K562 (cell line): ENCODE measurements around the gene KRTAP2-4. TPM values are rescaled to one million over a fixed set of nuclear protein-coding genes. Genes with fewer than 3 reads are reported as not detected.

ENCODE experiments used
- ATAC-seq: fragments of 200-7000 bp; cut with Tn5 transposase; 3 replicates; pipeline ENCODE4 v1.9.1; 2020; ENCODE audit warnings: moderate library complexity
- BruUV-seq: library from RNA; stranded (reverse); fragments of 400-500 nt; replicated peaks from 2 replicates; lab custom pipeline; 2021; lab: Mats Ljungman, UMichigan
- CTCF ChIA-PET: fragments of 300-600 bp; formaldehyde crosslinking; extraction: SDS; loops from one replicate; lab custom pipeline; 2021; ENCODE audit warnings: low intra/inter-chr PET ratio; lab: Yijun Ruan, JAX
- POLR2A ChIA-PET: fragments of 300-600, 350-650 bp; sonication (Branson Sonifier 250); formaldehyde crosslinking; extraction: SDS; loops from one replicate; lab custom pipeline; 2021; ENCODE audit warnings: antibody characterized with exemption, inconsistent platforms; lab: Yijun Ruan, JAX
- DNase-seq, 4 experiments: peaks; one replicate each; pipeline versions ENCODE4 v3.0.0 to v3.0.0-alpha.2; 2011 to 2018; ENCODE audit warnings: low spot score in 3 of 4, mixed read lengths in 3 of 4; ENCODE audit errors: extremely low read depth in 1 of 4
- FAIRE-seq: peaks from 2 replicates; lab custom pipeline; 2011; peaks lifted over from hg19 to GRCh38; lab: Jason Lieb, UNC
- H2AFZ ChIP-seq: 2 replicates; pipeline ENCODE4 v1.6.0; 2011; ENCODE audit warnings: low read depth, low read length, control low read depth, inconsistent platforms
- H3K27ac ChIP-seq: fragments of 200-600 bp; 3 replicates; pipeline ENCODE4 v1.8.0; 2011; ENCODE audit warnings: low read depth, mild to moderate bottlenecking, control low read depth, inconsistent platforms, low read length, moderate library complexity, mixed read lengths; ENCODE audit errors: extremely low read depth
- H3K27me3 ChIP-seq, 2 experiments: fragments of 300-600 bp in 1 of 2; 2 replicates in 1 of 2; 3 replicates in 1 of 2; pipeline versions ENCODE4 v1.6.0 to v1.8.0; 2011; ENCODE audit warnings: inconsistent platforms in 2 of 2, low read length in 2 of 2, mild to moderate bottlenecking in 1 of 2, mixed read lengths in 1 of 2, moderate library complexity in 1 of 2; ENCODE audit not compliant: control insufficient read depth in 2 of 2, insufficient read depth in 2 of 2
- H3K36me3 ChIP-seq: fragments of 300-600 bp; 3 replicates; pipeline ENCODE4 v1.8.0; 2011; ENCODE audit warnings: mild to moderate bottlenecking, low read length, inconsistent platforms; ENCODE audit not compliant: control insufficient read depth, insufficient read depth
- H3K4me1 ChIP-seq, 2 experiments: fragments of 200-600 bp in 1 of 2; replicated peaks in 1 of 2; 2 replicates in 1 of 2; 3 replicates in 1 of 2; pipeline versions ENCODE4 v1.5.1 to v1.8.0; 2011; ENCODE audit warnings: inconsistent platforms in 2 of 2, low read length in 2 of 2, mild to moderate bottlenecking in 1 of 2, mixed read lengths in 1 of 2, moderate library complexity in 1 of 2; ENCODE audit not compliant: control insufficient read depth in 2 of 2, insufficient read depth in 2 of 2
- H3K4me2 ChIP-seq: 2 replicates; pipeline ENCODE4 v1.6.1; 2011; ENCODE audit warnings: low read length, control low read depth, inconsistent platforms, mixed read lengths; ENCODE audit not compliant: insufficient read depth
- H3K4me3 ChIP-seq: fragments of 200-600 bp; sonication (generic), shearing (Covaris generic); 2 replicates; pipeline ENCODE4 v1.5.1; 2016; ENCODE audit warnings: control low read depth, inconsistent platforms
- H3K79me2 ChIP-seq: fragments of 200-600 bp; 3 replicates; pipeline ENCODE4 v1.8.0; 2011; ENCODE audit warnings: low read length, inconsistent platforms; ENCODE audit not compliant: control insufficient read depth, insufficient read depth
- H3K9ac ChIP-seq, 2 experiments: 2 replicates each; pipeline versions ENCODE4 v1.6.0 to v1.6.1; 2011; ENCODE audit warnings: low read depth in 2 of 2, low read length in 2 of 2, control low read depth in 1 of 2, inconsistent platforms in 1 of 2, mild to moderate bottlenecking in 1 of 2, mixed read lengths in 1 of 2; ENCODE audit not compliant: insufficient read depth in 1 of 2
- H3K9me1 ChIP-seq: one replicate; pipeline ENCODE4 v1.6.0; 2011; ENCODE audit warnings: inconsistent platforms, mild to moderate bottlenecking, low read length, moderate library complexity; ENCODE audit not compliant: control insufficient read depth, insufficient read depth
- H3K9me3 ChIP-seq: replicated peaks from 2 replicates; pipeline ENCODE4 v1.5.1; 2011; ENCODE audit warnings: low read depth, low read length, inconsistent platforms; ENCODE audit not compliant: control insufficient read depth, insufficient read depth
- H4K20me1 ChIP-seq: replicated peaks from 2 replicates; pipeline ENCODE4 v1.6.1; 2011; ENCODE audit warnings: low read length, inconsistent platforms, mixed read lengths; ENCODE audit not compliant: control insufficient read depth, insufficient read depth
- ARID2 ChIP-seq: fragments of 450-650 bp; IDR thresholded peaks from 2 replicates; pipeline ENCODE4 v1.6.1; 2017; ENCODE audit warnings: antibody characterized with exemption, mild to moderate bottlenecking
- GTF2B ChIP-seq: IDR thresholded peaks from 2 replicates; pipeline ENCODE4 v1.6.1; 2011; ENCODE audit not compliant: insufficient read length; ENCODE audit errors: extremely low read depth
- KAT7 ChIP-seq: sonication (generic); formaldehyde crosslinking; IDR thresholded peaks from 2 replicates; pipeline ENCODE4 v1.8.0; 2022; ENCODE audit warnings: missing genetic modification reagents, mild to moderate bottlenecking, borderline replicate concordance
- PPARD ChIP-seq: fragments of 250-450 bp; sonication (Bioruptor Pico); IDR thresholded peaks from 2 replicates; pipeline ENCODE4 v1.8.0; 2022; ENCODE audit warnings: inconsistent platforms, mild to moderate bottlenecking, moderate library complexity
- SP2 ChIP-seq: IDR thresholded peaks from 2 replicates; pipeline ENCODE4 v1.6.1; 2011; ENCODE audit warnings: mild to moderate bottlenecking, low read depth, low read length, moderate library complexity; ENCODE audit not compliant: poor library complexity, severe bottlenecking; ENCODE audit errors: extremely low read depth
- USF1 ChIP-seq: sonication (generic); formaldehyde crosslinking; IDR thresholded peaks from 2 replicates; pipeline ENCODE4 v1.9.0; 2022; ENCODE audit warnings: mild to moderate bottlenecking, missing genetic modification reagents
- WGBS: fragments of 100-300 bp; shearing (Covaris generic); methylation state at CpG from one replicate; pipeline ENCODE4 v1.1.6; 2016; ENCODE audit warnings: low coverage, mixed read lengths; ENCODE audit not compliant: insufficient coverage; ENCODE audit errors: missing lambda C conversion rate; 5-methylcytosine and 5-hydroxymethylcytosine counted together
- in situ Hi-C: fragments of 300-500 bp; cut with MboI; formaldehyde crosslinking; loops from 4 replicates; pipeline ENCODE4 v1.15.0; 2018; ENCODE audit warnings: inconsistent platforms, mixed read lengths
- intact Hi-C: fragments of 100-400 bp; cut with micrococcal nuclease; formaldehyde crosslinking; loops from 2 replicates; pipeline ENCODE4 v1.14.2; 2022
- polyA plus RNA-seq, 8 experiments: library from polyadenylated mRNA; depleted of rRNA in 4 of 8; stranded (reverse) in 5 of 8; unstranded in 3 of 8; fragments of >200 nt; fragmentation: Nextera tagmentation in 2 of 8; fragmentation: Illumina TruSeq in 1 of 8; extraction: Ambion mirVana in 2 of 8; extraction: Trizol in 1 of 8; gene quantifications; 2 replicates each; pipeline versions ENCODE4 v1.2.1 to v1.2.3, GENCODE V29; 2011 to 2014; ENCODE audit warnings: inconsistent platforms in 1 of 8, missing spikeins in 1 of 8
- total RNA-seq, 7 experiments: library from RNA; depleted of rRNA in 6 of 7; stranded (reverse); fragments of >200 nt in 6 of 7; fragmentation: Illumina TruSeq in 2 of 7; extraction: Trizol in 2 of 7; gene quantifications; 2 replicates each; pipeline versions ENCODE4 v1.2.1 to v1.2.3, GENCODE V29; 2011 to 2021; ENCODE audit warnings: low replicate concordance in 1 of 7
- TF ChIP-seq, protein P1 (sequence below): fragments of 450-650 bp; IDR thresholded peaks from 2 replicates; pipeline ENCODE4 v1.6.1; 2018; ENCODE audit warnings: mild to moderate bottlenecking, low read depth; ENCODE audit not compliant: partially characterized antibody
- TF ChIP-seq, protein P2 (sequence below): IDR thresholded peaks from 2 replicates; pipeline ENCODE4 v1.6.1; 2012; ENCODE audit warnings: low read depth, low read length, improper control_type of control experiment, borderline replicate concordance

Gene KRTAP2-4
- total and polyA plus RNA-seq, 9 of the 15 experiments (the other 6 are each of a cell fraction or from before 2014, with no cell fraction given), result not detected

DNA sequence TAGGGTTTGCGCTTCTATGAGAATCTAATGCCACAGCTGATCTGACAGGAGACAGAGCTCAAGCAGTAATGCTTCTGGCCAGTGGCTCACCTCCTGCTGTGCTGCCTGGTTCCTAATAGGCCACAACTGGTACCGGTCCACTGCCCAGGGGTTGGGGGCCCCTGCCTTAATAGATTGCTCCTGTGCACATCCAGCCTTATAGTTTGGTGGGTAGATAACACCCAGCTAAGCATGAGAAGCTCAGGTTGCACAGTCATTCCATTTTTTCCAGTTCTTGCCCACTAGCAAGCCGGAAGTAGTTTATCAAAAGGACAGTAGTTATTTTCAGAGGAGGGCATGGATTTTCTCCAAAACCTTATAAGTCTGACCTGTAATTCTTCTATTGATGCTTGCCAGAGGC is 46.3 kb downstream of the KRTAP2-4 start:
- TF ChIP-seq SP2 (no peak), ARID2 (no peak), PPARD (CRISPR knock-in tag) (no peak)
- TF ChIP-seq, all 486 proteins: peak for 0
- Histone ChIP-seq H3K9me3 (no peaks in the 10 kb centered on the region), H3K4me2 (no peak overlapping the region), H4K20me1 (no peaks in the 10 kb centered on the region), H3K27ac (no peak overlapping the region), H3K9ac (no peak overlapping the region), H3K4me1 (no peaks in the 10 kb centered on the region), H2AFZ (no peak overlapping the region), H3K4me3 (no peak overlapping the region), H3K9me1 (no peaks in the 10 kb centered on the region), H3K36me3 (no peaks in the 10 kb centered on the region), H3K79me2 (no peaks in the 10 kb centered on the region), H3K27me3 (0 out of 5 replicates have a peak, but pooled peaks cover 0 to 3% of the 10 kb centered on the region in 2 experiments)
- no TSS peak for BruUV-seq
- 17% methylated on average over 3 of the region's 3 CpGs for WGBS
- ChIA-PET CTCF (no interaction called here), POLR2A (interaction anchor here (1.0 kb wide), 1 partner anchor 9 kb away, joined by 3 read pairs; no protein-coding TSS in a partner anchor)
- in situ Hi-C loops, result no loop called here
- ATAC-seq, result no peak
- no peak for DNase-seq
- FAIRE-seq, result no peak
- intact Hi-C loops, result no loop called here

DNA sequence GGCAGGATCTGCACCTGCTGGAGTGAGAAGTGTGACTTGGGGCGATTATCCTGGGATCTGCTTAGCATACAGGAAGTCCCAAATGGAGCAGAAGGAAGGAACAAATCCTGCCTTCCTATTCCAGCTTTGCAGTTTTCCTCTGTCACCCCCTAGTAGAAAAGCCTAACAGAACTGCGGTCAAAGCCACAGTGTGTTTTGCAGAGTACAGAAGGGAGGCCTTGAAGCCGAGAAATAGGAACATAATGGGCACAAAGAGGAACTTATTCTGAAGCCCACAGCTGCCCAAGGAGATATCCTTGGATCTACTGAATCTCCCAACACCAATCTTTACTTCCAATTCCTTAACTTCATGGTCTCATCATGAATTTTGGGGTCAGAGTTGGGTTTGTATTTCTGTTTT is 47.1 kb downstream of the KRTAP2-4 start:
- WGBS, result 0% methylated on average over 3 of the region's 3 CpGs
- H3K4me3 ChIP-seq, result no peak overlapping the region
- H3K9ac ChIP-seq, result no peak overlapping the region
- ATAC-seq (no peak), DNase-seq (no peak), FAIRE-seq (no peak)
- BruUV-seq, result no TSS peak
- POLR2A ChIA-PET, result interaction anchor here (0.7 kb wide), 1 partner anchor 385 kb away, joined by 3 read pairs; no protein-coding TSS in a partner anchor
- no peak overlapping the region for H3K4me2 ChIP-seq
- in situ Hi-C loops, result no loop called here
- H3K27me3 ChIP-seq, result 0 out of 5 replicates have a peak, but pooled peaks cover 0 to 3% of the 10 kb centered on the region in 2 experiments
- H3K9me3 ChIP-seq, result no peaks in the 10 kb centered on the region
- no peaks in the 10 kb centered on the region for H3K9me1 ChIP-seq
- intact Hi-C loops, result no loop called here
- no peaks in the 10 kb centered on the region for H3K79me2 ChIP-seq
- H3K4me1 ChIP-seq, result no peaks in the 10 kb centered on the region
- CTCF ChIA-PET, result no interaction called here
- H4K20me1 ChIP-seq, result no peaks in the 10 kb centered on the region
- H3K27ac ChIP-seq, result no peak overlapping the region
- H2AFZ ChIP-seq, result no peak overlapping the region
- no peaks in the 10 kb centered on the region for H3K36me3 ChIP-seq
- TF ChIP-seq GTF2B, result no peak
- TF ChIP-seq, protein P1, sequence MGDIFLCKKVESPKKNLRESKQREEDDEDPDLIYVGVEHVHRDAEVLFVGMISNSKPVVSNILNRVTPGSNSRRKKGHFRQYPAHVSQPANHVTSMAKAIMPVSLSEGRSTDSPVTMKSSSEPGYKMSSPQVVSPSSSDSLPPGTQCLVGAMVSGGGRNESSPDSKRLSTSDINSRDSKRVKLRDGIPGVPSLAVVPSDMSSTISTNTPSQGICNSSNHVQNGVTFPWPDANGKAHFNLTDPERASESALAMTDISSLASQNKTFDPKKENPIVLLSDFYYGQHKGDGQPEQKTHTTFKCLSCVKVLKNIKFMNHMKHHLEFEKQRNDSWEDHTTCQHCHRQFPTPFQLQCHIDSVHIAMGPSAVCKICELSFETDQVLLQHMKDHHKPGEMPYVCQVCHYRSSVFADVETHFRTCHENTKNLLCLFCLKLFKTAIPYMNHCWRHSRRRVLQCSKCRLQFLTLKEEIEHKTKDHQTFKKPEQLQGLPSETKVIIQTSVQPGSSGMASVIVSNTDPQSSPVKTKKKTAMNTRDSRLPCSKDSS, result no peak
- no peak for TF ChIP-seq USF1 (CRISPR knock-in tag)
- TF ChIP-seq, protein P2, sequence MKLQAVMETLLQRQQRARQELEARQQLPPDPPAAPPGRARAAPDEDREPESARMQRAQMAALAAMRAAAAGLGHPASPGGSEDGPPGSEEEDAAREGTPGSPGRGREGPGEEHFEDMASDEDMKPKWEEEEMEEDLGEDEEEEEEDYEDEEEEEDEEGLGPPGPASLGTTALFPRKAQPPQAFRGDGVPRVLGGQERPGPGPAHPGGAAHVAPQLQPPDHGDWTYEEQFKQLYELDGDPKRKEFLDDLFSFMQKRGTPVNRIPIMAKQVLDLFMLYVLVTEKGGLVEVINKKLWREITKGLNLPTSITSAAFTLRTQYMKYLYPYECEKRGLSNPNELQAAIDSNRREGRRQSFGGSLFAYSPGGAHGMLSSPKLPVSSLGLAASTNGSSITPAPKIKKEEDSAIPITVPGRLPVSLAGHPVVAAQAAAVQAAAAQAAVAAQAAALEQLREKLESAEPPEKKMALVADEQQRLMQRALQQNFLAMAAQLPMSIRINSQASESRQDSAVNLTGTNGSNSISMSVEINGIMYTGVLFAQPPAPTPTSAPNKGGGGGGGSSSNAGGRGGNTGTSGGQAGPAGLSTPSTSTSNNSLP, result no peak
- TF ChIP-seq KAT7 (CRISPR knock-in tag), result no peak
